ENCODE results near the gene IL6R. TPM values are rescaled to one million over a fixed set of nuclear protein-coding genes. Genes with fewer than 3 reads are reported as not detected.
"Not testable (repeated sequence)": the region's sequence is repeated elsewhere in the genome, so short reads cannot be mapped to it uniquely, and the experiment has no call there.

Gene IL6R
- total RNA-seq, 4 donors from 2014 or later = 44.7 to 59.4 (median 55.5) TPM

GRCh38 chr1:154481053-154481452 lies 75.9 kb downstream of the IL6R start:
- ATAC-seq = no peak
- peaks cover 0 to 31% (median 0%) of the 10 kb centered on the region in 3 donors for H3K4me1 ChIP-seq
- H3K4me3 ChIP-seq = no peak overlapping the region
- H3K27me3 ChIP-seq = no peaks in the 10 kb centered on the region
- H3K27ac ChIP-seq = peak overlapping the region in 1 of 4 donors; percentile 2
- 33 to 75% methylated on average over 1 of the region's 1 CpG for WGBS, 2 donors (ENCODE audit: low coverage in 1 of 2)
- TF ChIP-seq POLR2A (IDR thresholded peaks at IDR 0.05) = no peak
- no peak for TF ChIP-seq EP300 (IDR thresholded peaks at IDR 0.05)
- TF ChIP-seq POLR2AphosphoS5 (IDR thresholded peaks at IDR 0.05) = no peak
- TF ChIP-seq, protein P1, sequence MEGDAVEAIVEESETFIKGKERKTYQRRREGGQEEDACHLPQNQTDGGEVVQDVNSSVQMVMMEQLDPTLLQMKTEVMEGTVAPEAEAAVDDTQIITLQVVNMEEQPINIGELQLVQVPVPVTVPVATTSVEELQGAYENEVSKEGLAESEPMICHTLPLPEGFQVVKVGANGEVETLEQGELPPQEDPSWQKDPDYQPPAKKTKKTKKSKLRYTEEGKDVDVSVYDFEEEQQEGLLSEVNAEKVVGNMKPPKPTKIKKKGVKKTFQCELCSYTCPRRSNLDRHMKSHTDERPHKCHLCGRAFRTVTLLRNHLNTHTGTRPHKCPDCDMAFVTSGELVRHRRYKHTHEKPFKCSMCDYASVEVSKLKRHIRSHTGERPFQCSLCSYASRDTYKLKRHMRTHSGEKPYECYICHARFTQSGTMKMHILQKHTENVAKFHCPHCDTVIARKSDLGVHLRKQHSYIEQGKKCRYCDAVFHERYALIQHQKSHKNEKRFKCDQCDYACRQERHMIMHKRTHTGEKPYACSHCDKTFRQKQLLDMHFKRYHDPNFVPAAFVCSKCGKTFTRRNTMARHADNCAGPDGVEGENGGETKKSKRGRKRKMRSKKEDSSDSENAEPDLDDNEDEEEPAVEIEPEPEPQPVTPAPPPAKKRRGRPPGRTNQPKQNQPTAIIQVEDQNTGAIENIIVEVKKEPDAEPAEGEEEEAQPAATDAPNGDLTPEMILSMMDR (IDR thresholded peaks at IDR 0.05) = no peak
- H3K36me3 ChIP-seq = no peaks in the 10 kb centered on the region
- no peaks in the 10 kb centered on the region for H3K9me3 ChIP-seq

DNA sequence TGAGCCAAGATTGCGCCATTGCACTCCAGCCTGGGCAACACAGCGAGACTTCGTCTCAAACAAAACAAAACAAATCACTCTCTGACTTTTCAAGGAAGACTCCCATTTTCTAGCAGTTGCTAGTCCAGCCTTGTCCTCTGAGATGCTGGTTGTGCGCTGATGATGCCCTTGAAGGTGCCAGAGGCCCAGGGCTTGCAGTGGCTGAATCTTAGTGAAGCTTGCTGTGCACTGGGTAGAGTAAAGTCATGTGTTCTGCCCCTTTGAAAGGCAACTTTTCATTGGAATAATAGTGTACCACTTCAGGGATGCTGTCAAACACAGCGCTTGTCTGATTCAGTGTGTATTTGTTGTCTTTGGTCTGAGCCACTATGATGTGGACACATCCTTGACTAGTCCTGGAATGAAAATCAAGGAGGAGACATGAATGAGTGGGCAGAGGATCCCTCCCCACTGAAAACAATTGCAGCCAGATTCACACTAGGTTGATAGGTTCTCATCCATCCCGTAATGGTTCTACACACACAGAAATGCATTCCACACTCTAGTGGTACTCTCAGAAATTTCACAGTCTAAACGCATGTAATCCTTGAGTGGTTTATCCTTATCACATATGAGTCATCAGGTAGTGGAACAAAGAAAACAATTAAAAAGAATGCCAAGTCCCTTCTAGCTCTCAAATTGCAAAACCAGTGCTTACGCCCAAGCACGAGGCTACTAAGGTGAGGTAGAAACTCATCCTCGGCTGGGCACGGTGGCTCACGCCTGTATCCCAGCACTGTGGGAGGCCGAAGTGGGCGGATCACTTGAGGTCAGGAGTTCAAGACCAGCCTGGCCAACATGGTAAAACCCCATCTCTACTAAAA lies 79.0 kb downstream of the IL6R start:
- peak overlapping the region in 3 of 4 donors; percentile 29 to 52 (median 46) for H3K27ac ChIP-seq
- no peak for ATAC-seq
- H3K4me1 ChIP-seq = peaks cover 0 to 35% (median 0%) of the 10 kb centered on the region in 3 donors
- peaks cover 0 to 6% of the 10 kb centered on the region in 2 donors for H3K36me3 ChIP-seq
- H3K9me3 ChIP-seq = no peaks in the 10 kb centered on the region
- 83 to 87% methylated on average over 6 to 13 of the region's 14 CpGs for WGBS, 2 donors (ENCODE audit: low coverage in 1 of 2)
- TF ChIP-seq, protein P1 (IDR thresholded peaks at IDR 0.05) = no peak
- TF ChIP-seq EP300 (IDR thresholded peaks at IDR 0.05) (no peak), POLR2AphosphoS5 (IDR thresholded peaks at IDR 0.05) (no peak), POLR2A (IDR thresholded peaks at IDR 0.05) (no peak)
- H3K27me3 ChIP-seq = no peaks in the 10 kb centered on the region
- H3K4me3 ChIP-seq = no peak overlapping the region

DNA sequence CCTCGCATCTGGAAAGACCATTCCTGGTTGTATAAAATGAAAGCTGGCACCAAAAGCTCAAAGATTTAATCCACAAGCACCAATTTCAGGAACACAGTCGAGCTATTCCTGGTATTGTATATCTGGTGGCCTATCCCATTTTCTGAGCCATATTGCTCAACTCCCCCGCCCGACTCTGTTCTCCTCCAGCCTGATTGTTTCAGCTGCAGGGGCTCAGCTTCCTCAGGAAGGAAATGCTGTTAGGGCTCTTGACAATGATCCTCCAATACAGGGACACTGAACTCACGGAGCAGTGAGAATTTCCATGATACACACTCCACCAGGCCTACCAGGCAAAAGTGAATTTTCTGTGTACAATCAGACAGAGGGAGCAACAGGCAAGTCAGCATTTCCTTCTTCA lies 80.0 kb downstream of the IL6R start:
- H3K27ac ChIP-seq = peak overlapping the region in 3 of 4 donors; percentile 46 to 52 (median 50)
- 70 to 100% methylated on average over 1 to 4 of the region's 5 CpGs for WGBS, 2 donors (ENCODE audit: low coverage in 1 of 2)
- H3K4me3 ChIP-seq = no peak overlapping the region
- peak; percentile 79 for ATAC-seq
- no peak for TF ChIP-seq POLR2AphosphoS5 (IDR thresholded peaks at IDR 0.05)
- TF ChIP-seq POLR2A (IDR thresholded peaks at IDR 0.05) = no peak
- TF ChIP-seq, protein P1 (IDR thresholded peaks at IDR 0.05) = no peak
- TF ChIP-seq EP300 (IDR thresholded peaks at IDR 0.05) = no peak
- H3K36me3 ChIP-seq = peaks cover 0 to 6% of the 10 kb centered on the region in 2 donors
- H3K9me3 ChIP-seq = no peaks in the 10 kb centered on the region
- peaks cover 0 to 34% (median 0%) of the 10 kb centered on the region in 3 donors for H3K4me1 ChIP-seq
- no peaks in the 10 kb centered on the region for H3K27me3 ChIP-seq

GRCh38 chr1:154485910-154486496 lies 80.9 kb downstream of the IL6R start:
- Histone ChIP-seq H3K36me3 (peaks cover 0 to 6% of the 10 kb centered on the region in 2 donors), H3K4me1 (peaks cover 0 to 31% (median 0%) of the 10 kb centered on the region in 3 donors), H3K4me3 (no peak overlapping the region), H3K27me3 (peaks cover under 1% of the 10 kb centered on the region), H3K9me3 (no peaks in the 10 kb centered on the region), H3K27ac (peak overlapping the region in 3 of 4 donors; percentile 32 to 50 (median 45))
- 31 to 35% methylated on average over 6 to 7 of the region's 7 CpGs for WGBS, 2 donors (ENCODE audit: low coverage in 1 of 2)
- ATAC-seq = no peak
- TF ChIP-seq POLR2A (IDR thresholded peaks at IDR 0.05) (no peak), EP300 (IDR thresholded peaks at IDR 0.05) (no peak)

GRCh38 chr1:154486756-154487155 lies 81.6 kb downstream of the IL6R start:
- whole genome bisulfite sequencing, 2 donors (ENCODE audit: low coverage in 1 of 2) = 68 to 77% methylated on average over 4 to 5 of the region's 5 CpGs
- Histone ChIP-seq H3K4me1 (peaks cover 0 to 35% (median 0%) of the 10 kb centered on the region in 3 donors), H3K27ac (peak overlapping the region in 3 of 4 donors; percentile 32 to 50 (median 45))
- H3K9me3 ChIP-seq, H3K27me3 ChIP-seq, H3K36me3 ChIP-seq, ATAC-seq, H3K4me3 ChIP-seq: not testable (repeated sequence)
